Measurements from ENCODE around the gene SYS1.
"Not testable (repeated sequence)": the region's sequence is repeated elsewhere in the genome, so short reads cannot be mapped to it uniquely, and the experiment has no call there.

Gene SYS1

GRCh38 chr20:45340236-45340847 lies 22.6 kb upstream of the SYS1 start:
- no peak for DNase-seq

GRCh38 chr20:45340951-45341350 lies 22.0 kb upstream of the SYS1 start:
- DNase-seq: no peak

DNA sequence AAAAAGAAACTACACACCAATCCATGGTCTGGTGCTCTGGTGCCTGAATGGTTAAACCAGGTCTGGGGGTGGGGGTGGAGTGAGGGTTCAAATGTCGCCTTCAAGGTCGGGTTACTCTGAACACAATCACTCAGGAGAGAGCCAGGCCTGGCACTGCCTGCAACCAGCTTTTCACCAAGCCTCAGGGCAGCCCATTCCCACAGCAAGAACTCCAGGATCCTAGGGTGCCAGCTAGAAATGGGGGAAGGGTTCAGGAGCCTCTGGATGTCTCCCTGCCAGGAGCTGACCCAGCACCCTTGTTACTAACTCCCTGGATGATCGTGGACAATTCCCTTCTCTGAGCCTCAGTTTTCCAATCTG lies 21.4 kb upstream of the SYS1 start:
- DNase-seq: no peak

GRCh38 chr20:45341939-45342854 lies 20.8 kb upstream of the SYS1 start:
- DNase-seq: no peak

GRCh38 chr20:45342855-45343531 lies 20.0 kb upstream of the SYS1 start:
- DNase-seq: no peak

DNA sequence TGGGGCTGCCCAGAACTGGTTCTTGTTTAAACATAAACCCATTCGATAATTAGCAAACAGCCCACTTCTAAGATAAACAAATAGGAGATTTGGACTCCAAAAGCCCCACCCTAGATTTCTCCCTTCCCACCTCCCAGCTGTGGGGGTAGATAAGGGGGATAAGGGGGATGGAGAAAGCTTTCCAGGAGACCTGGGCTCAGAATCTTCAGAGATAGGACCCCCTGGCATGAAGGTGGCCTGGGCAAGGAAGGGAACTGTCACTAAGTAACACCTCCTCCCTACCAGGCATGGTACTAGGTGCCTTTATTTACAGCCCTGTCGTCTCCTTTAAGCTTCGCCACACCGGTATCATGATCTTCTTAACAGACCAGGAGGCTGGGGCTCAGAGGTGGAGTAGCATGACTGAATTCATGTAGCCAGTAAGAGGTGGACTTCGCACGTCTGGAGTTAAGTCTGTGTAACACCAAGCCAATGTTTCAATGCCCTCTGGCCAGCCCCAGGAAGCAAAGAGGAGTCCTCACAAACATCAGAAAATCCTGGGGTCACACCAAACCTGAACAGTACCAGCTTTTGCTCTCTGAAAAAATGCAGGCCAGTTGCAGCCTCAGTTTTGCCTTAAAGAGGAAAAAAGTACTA lies 19.3 kb upstream of the SYS1 start:
- no peak for DNase-seq

- no peak for DNase-seq
Measured at GRCh38 chr20:45344168-45344860, 18.6 kb upstream of the SYS1 start.

DNA sequence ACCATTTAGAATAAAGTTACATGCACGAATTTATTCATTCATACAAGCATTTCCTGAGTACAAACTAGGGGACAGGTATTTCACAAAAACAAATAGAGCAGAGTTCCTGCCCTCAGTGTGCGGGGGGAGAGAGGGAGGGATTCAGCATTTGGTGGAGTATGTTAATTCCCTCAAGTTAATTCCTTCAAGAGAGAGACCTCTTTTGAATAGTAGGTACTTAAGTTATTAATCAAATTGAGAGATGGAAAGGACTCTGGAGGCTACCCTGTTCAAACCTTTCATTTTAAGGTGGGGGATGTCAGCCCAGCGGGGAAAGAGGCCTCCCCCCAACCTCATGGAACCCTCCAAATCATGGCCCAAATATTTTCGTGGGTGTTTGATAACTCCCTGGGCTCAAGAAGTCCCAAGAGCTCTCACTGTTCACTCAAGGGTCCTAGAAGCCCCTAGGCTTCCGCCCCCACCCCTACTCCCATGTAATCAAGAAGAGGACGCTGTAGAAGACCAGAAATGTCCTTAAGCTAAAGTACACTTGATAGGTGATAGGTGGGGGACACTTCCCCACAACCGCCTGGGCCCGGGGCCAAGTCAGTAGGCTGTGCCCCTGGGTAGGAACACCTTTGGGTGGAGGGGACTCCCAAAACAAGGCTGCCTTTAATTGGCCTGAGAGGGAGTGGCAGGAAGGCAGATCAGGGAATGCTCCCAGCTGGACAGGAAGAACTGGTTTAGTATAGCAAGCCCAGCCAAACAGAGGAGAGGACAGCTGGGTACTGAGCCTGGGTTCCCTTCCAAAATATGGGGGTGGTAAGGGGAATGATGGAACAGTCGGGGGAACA lies 17.6 kb upstream of the SYS1 start:
- DNase-seq: no peak

GRCh38 chr20:45346291-45346718 lies 16.7 kb upstream of the SYS1 start:
- DNase-seq: no peak

DNA sequence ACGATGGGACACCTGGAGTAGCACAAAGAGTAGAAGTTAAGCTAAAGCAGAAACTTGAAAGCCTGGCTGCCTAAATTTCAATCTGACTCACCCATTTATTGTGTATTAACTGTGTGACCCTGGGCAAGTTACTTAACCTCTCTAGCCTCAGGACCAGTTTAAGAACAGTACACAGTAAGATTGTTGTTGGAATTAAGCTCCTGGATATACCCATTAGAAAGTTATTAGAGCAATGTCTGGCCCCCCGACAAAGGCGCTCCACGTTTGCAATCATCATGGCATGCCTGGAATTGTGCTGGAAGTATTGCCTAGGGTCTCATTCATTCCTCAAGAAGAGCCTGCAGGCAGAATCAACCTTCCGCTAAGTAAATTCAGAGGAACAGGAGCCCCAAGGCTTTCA lies 16.1 kb upstream of the SYS1 start:
- DNase-seq: no peak

DNA sequence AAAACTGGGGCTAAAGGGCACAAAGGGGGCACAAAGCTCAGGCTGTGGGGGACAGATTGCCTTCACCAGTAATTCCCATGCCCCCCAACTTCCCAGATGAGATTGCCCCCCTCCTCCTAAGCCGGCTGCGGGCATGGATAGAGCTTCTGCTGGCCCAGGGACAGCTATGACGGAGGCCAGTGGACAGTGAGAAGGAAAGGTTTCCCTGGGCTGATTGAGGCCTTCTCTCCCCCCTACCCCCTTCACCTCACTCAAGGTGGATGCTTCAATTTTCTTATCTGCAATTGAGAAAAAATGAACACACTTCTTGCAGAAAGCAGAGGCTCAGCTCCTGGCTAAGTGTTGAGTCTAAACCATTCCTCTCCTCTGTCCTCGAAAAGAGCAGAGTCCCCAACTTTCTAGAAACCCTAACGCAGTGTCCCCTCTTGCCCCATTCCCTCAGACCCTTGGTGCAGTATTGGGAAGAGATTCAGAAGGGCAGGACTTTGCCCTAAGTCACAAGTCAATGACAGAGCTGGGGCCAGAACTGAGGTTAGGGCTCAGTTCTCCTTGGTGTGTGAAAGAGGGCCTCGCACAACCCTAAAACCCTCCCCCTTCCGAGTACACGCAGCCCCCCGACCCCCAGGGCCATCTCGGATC lies 15.5 kb upstream of the SYS1 start:
- DNase-seq: no peak

GRCh38 chr20:45347936-45348778 lies 14.8 kb upstream of the SYS1 start, which contains the start of gene SDC4:
TSS of gene SDC4 (minus strand) at chr20:45348424. CDS start at chr20:45348384, 40 bp downstream.
- no peak for DNase-seq

- DNase-seq: no peak
Measured at GRCh38 chr20:45350217-45350616, 12.7 kb upstream of the SYS1 start.

DNA sequence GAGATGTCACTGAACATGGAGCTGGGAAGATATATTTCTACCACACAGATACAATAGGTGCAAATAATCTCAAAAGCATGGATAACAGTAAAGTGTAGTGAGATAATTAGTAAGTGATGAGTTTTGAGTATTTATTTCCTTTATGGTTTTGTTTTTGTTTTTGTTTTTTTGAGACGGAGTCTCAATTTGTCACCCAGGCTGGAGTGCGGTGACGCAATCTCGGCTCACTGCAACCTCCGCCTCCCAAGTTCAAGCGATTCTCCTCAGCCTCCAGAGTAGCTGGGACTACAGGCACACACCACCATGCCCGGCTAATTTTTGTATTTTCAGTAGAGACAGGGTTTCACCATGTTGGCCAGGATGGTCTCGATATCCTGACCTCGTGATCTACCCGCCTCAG lies 12.2 kb upstream of the SYS1 start:
- not testable (repeated sequence) for DNase-seq

DNA sequence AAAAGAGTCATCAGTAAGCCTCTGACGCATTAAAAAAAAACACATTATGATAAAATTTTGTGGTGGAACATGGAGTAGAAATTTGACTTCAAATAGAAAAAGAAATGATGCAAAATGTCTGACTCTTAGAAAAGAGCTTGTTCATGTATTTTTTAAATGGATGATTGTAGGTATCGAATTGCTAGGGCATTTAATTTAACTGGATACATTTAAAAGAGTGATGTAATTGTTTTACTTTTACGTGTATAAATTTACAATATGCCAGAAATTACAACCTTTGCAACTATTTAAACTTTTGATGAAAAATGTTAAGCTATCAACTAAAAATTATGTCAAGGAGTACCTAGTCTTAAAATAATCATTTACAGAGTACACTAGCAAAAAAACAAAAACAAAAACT lies 10.2 kb upstream of the SYS1 start:
- DNase-seq: no peak

GRCh38 chr20:45353746-45354145 lies 9.2 kb upstream of the SYS1 start:
- no peak for DNase-seq

DNA sequence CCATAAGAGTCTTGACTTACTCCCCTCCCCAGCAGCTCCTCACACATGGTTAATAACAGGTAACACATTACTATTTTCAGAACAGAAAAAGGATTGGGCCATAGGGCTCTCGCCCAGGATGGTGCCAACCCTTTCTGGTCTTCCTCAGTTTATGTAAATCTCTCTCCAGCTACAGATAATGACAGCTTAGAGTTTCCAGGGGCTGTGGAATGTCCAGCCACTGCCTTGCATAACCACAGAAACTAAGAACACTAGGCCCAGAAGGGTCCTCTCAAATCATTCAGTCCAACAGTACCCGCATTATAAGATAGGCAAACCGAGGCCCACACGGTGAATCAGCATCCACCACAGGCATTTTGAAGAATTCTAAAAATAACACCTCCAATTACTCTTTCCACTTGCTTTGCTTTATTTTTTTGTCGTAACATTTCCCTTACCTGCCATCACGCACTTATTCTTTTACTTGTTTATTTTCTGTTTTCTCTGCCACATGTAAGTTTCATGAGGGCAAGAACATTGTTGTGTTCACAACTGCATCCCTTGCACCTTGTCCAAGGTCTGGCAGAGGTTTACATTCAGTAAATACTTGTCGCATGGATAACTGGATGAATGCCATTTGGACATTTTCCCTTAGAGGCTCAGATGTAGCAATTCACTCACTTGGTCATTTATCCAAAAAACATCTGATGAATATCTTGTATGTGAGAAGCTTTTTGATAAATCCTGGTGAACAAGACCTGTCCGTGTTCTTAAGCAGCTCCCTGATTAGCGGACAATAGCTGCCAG lies 8.3 kb upstream of the SYS1 start:
- no peak for DNase-seq

DNA sequence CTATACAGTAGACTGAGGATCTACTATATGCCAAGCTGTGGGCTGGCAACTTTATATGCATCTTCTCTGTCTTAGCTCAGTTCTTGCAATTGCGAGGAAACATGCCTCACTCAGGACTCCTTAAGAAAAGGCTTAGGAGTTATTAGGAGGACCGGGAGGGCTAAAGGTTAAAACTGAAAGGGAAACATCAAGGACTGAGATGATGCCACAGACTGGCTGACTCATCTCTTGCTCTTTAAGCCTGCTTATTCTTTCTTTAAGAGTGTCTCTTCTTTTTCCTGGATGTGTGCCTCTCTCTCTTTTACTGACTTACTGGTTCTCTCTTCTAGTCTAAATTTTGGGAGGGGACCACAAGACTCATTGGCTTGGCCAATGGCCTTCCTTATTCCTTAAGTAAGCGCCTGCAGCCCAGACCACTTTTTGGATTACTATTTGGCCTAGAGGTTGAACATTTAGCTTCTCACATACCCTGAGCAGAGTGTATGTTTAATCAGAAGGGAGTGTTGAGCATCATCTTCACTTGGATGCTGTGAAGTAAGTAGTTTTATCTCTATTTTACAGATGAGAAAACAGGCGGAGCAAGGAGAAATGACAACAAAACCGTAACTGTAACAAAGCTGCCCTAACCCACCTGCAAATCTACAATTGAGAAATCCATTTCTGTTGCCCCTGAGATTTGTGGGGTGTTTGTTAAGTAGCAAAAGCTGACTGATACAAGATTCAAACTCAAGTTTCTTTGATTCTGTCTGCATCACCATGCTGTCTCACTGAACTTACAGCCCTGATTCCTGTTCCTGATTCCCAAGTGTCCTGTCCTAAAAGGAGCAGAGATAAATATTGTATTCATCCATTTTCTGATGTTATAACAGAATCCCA lies 7.5 kb upstream of the SYS1 start:
- DNase-seq: no peak
